Ectodermal cell (in vitro differentiated cells): ENCODE data around the gene SERP1.

ENCODE experiments used
- H3K27ac ChIP-seq: 2 replicates; pipeline ENCODE4 v1.7.0; 2013; ENCODE audit warnings: mild to moderate bottlenecking, low read depth, low read length; ENCODE audit not compliant: insufficient read depth, poor library complexity, severe bottlenecking
- H3K27me3 ChIP-seq: 2 replicates; pipeline ENCODE4 v1.7.0; 2013; ENCODE audit warnings: mild to moderate bottlenecking, low read length; ENCODE audit not compliant: insufficient read depth, control insufficient read depth, poor library complexity, severe bottlenecking
- H3K36me3 ChIP-seq: one replicate; pipeline ENCODE4 v1.7.0; 2013; ENCODE audit warnings: low read length; ENCODE audit not compliant: control insufficient read depth, insufficient read depth
- H3K4me1 ChIP-seq: one replicate; pipeline ENCODE4 v1.7.0; 2013; ENCODE audit warnings: low read length; ENCODE audit not compliant: control insufficient read depth, insufficient read depth
- H3K4me3 ChIP-seq: 2 replicates; pipeline ENCODE4 v1.7.0; 2013; ENCODE audit warnings: low read depth, low read length, control low read depth; ENCODE audit not compliant: insufficient read depth
- H3K9me3 ChIP-seq: 2 replicates; pipeline ENCODE4 v1.7.0; 2013; ENCODE audit warnings: mild to moderate bottlenecking, low read length, moderate library complexity; ENCODE audit not compliant: control insufficient read depth
- WGBS, 2 experiments: methylation state at CpG; one replicate each; pipeline ENCODE4 v1.1.7; 2013; ENCODE audit warnings: missing lambda C conversion rate in 2 of 2; 5-methylcytosine and 5-hydroxymethylcytosine counted together

The SERP1 gene

GRCh38 chr3:150557725-150558124 is 11.4 kb upstream of the SERP1 start:
- Histone ChIP-seq H3K36me3 (peaks cover 7% of the 10 kb centered on the region), H3K27me3 (no peaks in the 10 kb centered on the region), H3K4me3 (no peak overlapping the region)

GRCh38 chr3:150556792-150557191 is 10.5 kb upstream of the SERP1 start:
- Histone ChIP-seq H3K36me3 (peaks cover 11% of the 10 kb centered on the region), H3K4me1 (no peaks in the 10 kb centered on the region), H3K4me3 (no peak overlapping the region), H3K9me3 (no peaks in the 10 kb centered on the region), H3K27me3 (no peaks in the 10 kb centered on the region), H3K27ac (no peak overlapping the region)
- 91 to 100% methylated on average over 1 of the region's 2 CpGs for WGBS, 2 experiments

More at GRCh38 chr3:150557725-150558124, 11.4 kb upstream of the SERP1 start:
- Histone ChIP-seq H3K9me3 (no peaks in the 10 kb centered on the region), H3K27ac (no peak overlapping the region), H3K4me1 (no peaks in the 10 kb centered on the region)
- WGBS, 2 experiments, result 88 to 100% methylated on average over 1 of the region's 1 CpG

- H3K27me3 ChIP-seq, result no peaks in the 10 kb centered on the region
- no peaks in the 10 kb centered on the region for H3K9me3 ChIP-seq
- no peaks in the 10 kb centered on the region for H3K4me1 ChIP-seq
- peaks cover 11% of the 10 kb centered on the region for H3K36me3 ChIP-seq
- 98 to 99% methylated on average over 4 of the region's 4 CpGs for WGBS, 2 experiments
- no peak overlapping the region for H3K4me3 ChIP-seq
- H3K27ac ChIP-seq, result no peak overlapping the region
Observed at GRCh38 chr3:150555859-150556436, 9.7 kb upstream of the SERP1 start.

GRCh38 chr3:150547045-150547741 is 897 bp upstream of the SERP1 start:
- H3K4me1 ChIP-seq, result peaks cover 6% of the 10 kb centered on the region
- no peaks in the 10 kb centered on the region for H3K9me3 ChIP-seq
- H3K36me3 ChIP-seq, result peaks cover 4% of the 10 kb centered on the region
- H3K4me3 ChIP-seq, result peak overlapping the region; percentile 96
- WGBS, 2 experiments, result 34 to 45% methylated on average over 5 to 7 of the region's 7 CpGs
- H3K27me3 ChIP-seq, result no peaks in the 10 kb centered on the region
- H3K27ac ChIP-seq, result peak overlapping the region; percentile 92

GRCh38 chr3:150545419-150546225 is 674 bp downstream of the SERP1 start:
- Histone ChIP-seq H3K4me3 (peak overlapping the region; percentile 96), H3K27me3 (no peaks in the 10 kb centered on the region), H3K27ac (peak overlapping the region; percentile 92), H3K9me3 (no peaks in the 10 kb centered on the region), H3K4me1 (peaks cover 6% of the 10 kb centered on the region), H3K36me3 (peaks cover 4% of the 10 kb centered on the region)
- WGBS, 2 experiments, result 1% methylated on average over 54 of the region's 54 CpGs

- H3K4me1 ChIP-seq, result peaks cover 6% of the 10 kb centered on the region
- no peaks in the 10 kb centered on the region for H3K9me3 ChIP-seq
- no peaks in the 10 kb centered on the region for H3K27me3 ChIP-seq
- H3K27ac ChIP-seq, result no peak overlapping the region
- no CpG with 5 or more reads among the region's 1 CpG for WGBS, 2 experiments
- peaks cover 4% of the 10 kb centered on the region for H3K36me3 ChIP-seq
- H3K4me3 ChIP-seq, result peak overlapping the region; percentile 96
Observed at GRCh38 chr3:150544726-150545125, 1.6 kb downstream of the SERP1 start.

GRCh38 chr3:150544041-150544440 is 2.3 kb downstream of the SERP1 start:
- Histone ChIP-seq H3K4me1 (peaks cover 6% of the 10 kb centered on the region), H3K36me3 (peaks cover 4% of the 10 kb centered on the region), H3K9me3 (no peaks in the 10 kb centered on the region), H3K27ac (no peak overlapping the region), H3K4me3 (no peak overlapping the region), H3K27me3 (no peaks in the 10 kb centered on the region)

GRCh38 chr3:150543531-150543930 is 2.8 kb downstream of the SERP1 start:
- H3K9me3 ChIP-seq, result no peaks in the 10 kb centered on the region
- no peak overlapping the region for H3K4me3 ChIP-seq
- no peaks in the 10 kb centered on the region for H3K27me3 ChIP-seq
- peaks cover 6% of the 10 kb centered on the region for H3K4me1 ChIP-seq
- peaks cover 4% of the 10 kb centered on the region for H3K36me3 ChIP-seq
- 100% methylated on average over 2 of the region's 2 CpGs for WGBS, 2 experiments
- H3K27ac ChIP-seq, result no peak overlapping the region

GRCh38 chr3:150543128-150543527 is 3.2 kb downstream of the SERP1 start:
- peaks cover 4% of the 10 kb centered on the region for H3K36me3 ChIP-seq
- no peaks in the 10 kb centered on the region for H3K9me3 ChIP-seq
- H3K27ac ChIP-seq, result no peak overlapping the region
- peaks cover 6% of the 10 kb centered on the region for H3K4me1 ChIP-seq
- H3K27me3 ChIP-seq, result no peaks in the 10 kb centered on the region
- WGBS, 2 experiments, result 92 to 98% methylated on average over 3 of the region's 3 CpGs
- no peak overlapping the region for H3K4me3 ChIP-seq

- Histone ChIP-seq H3K4me3 (no peak overlapping the region), H3K9me3 (no peaks in the 10 kb centered on the region), H3K27ac (no peak overlapping the region), H3K4me1 (peaks cover 6% of the 10 kb centered on the region), H3K36me3 (peaks cover 4% of the 10 kb centered on the region), H3K27me3 (no peaks in the 10 kb centered on the region)
- 85 to 96% methylated on average over 2 to 3 of the region's 3 CpGs for WGBS, 2 experiments
Observed at GRCh38 chr3:150540991-150541390, 5.3 kb downstream of the SERP1 start.
